MCF 10A (cell line): Measurements from ENCODE around the gene INTU. TPM values are rescaled to one million over a fixed set of nuclear protein-coding genes. Genes with fewer than 3 reads are reported as not detected.

ENCODE experiments used
- BruUV-seq: library from RNA; stranded (reverse); fragments of 400-500 nt; replicated peaks from 2 replicates; lab custom pipeline; 2021; lab: Mats Ljungman, UMichigan
- CTCF ChIA-PET: fragments of 300-600 bp; sonication (Branson Sonifier 250); formaldehyde crosslinking; extraction: SDS; loops from one replicate; lab custom pipeline; 2021; ENCODE audit warnings: antibody characterized with exemption, inconsistent platforms; lab: Yijun Ruan, JAX
- POLR2A ChIA-PET: fragments of 300-600, 350-650 bp; sonication (Branson Sonifier 250); formaldehyde crosslinking; extraction: SDS; loops from one replicate; lab custom pipeline; 2020; ENCODE audit warnings: antibody characterized with exemption, inconsistent platforms; lab: Yijun Ruan, JAX
- DNase-seq: peaks from one replicate; pipeline ENCODE4 v3.0.0-alpha.2; 2018; ENCODE audit not compliant: unreplicated experiment
- H3K27ac Mint-ChIP-seq: one replicate; pipeline ENCODE4 v1.8.0; 2022; ENCODE audit warnings: mild to moderate bottlenecking, low read depth, mixed read lengths; ENCODE audit not compliant: unreplicated experiment
- H3K27me3 Mint-ChIP-seq: one replicate; pipeline ENCODE4 v1.8.0; 2022; ENCODE audit warnings: mixed read lengths; ENCODE audit not compliant: insufficient read depth, unreplicated experiment
- H3K36me3 Mint-ChIP-seq: one replicate; pipeline ENCODE4 v1.8.0; 2022; ENCODE audit warnings: mild to moderate bottlenecking, moderate library complexity, mixed read lengths; ENCODE audit not compliant: insufficient read depth, unreplicated experiment
- H3K4me1 Mint-ChIP-seq: one replicate; pipeline ENCODE4 v1.8.0; 2022; ENCODE audit warnings: mixed read lengths; ENCODE audit not compliant: insufficient read depth, unreplicated experiment
- H3K4me3 Mint-ChIP-seq: one replicate; pipeline ENCODE4 v1.8.0; 2022; ENCODE audit warnings: mild to moderate bottlenecking, moderate library complexity, mixed read lengths; ENCODE audit not compliant: unreplicated experiment
- H3K9me3 Mint-ChIP-seq: one replicate; pipeline ENCODE4 v1.8.0; 2022; ENCODE audit warnings: mixed read lengths; ENCODE audit not compliant: unreplicated experiment
- CTCF ChIP-seq: fragments of 200-600 bp; IDR thresholded peaks from one replicate; pipeline ENCODE4 v1.8.0; 2022; ENCODE audit warnings: antibody characterized with exemption, mild to moderate bottlenecking; ENCODE audit not compliant: unreplicated experiment
- intact Hi-C: fragments of 100-400 bp; cut with micrococcal nuclease; formaldehyde crosslinking; loops from 2 replicates; pipeline ENCODE4 v1.14.1; 2022
- total RNA-seq: library from RNA; stranded (reverse); gene quantifications from 2 replicates; pipeline ENCODE4 v1.2.3, GENCODE V29; 2022

The INTU gene
- total RNA-seq, 1 experiment from 2014 or later, result 5.9 TPM

GRCh38 chr4:127775843-127776242 lies 143.1 kb downstream of the INTU start:
- no peaks in the 10 kb centered on the region for H3K27me3 Mint-ChIP-seq
- ChIA-PET POLR2A (interaction anchor here (0.7 kb wide), 1 partner anchor 274 kb away, joined by 4 read pairs; no protein-coding TSS in a partner anchor), CTCF (interaction anchor here (0.7 to 1.1 kb wide), 2 partner anchors 54 to 190 kb away, joined by 3 to 6 read pairs; partner anchors contain the start of gene ABHD18)
- H3K4me3 Mint-ChIP-seq, result no peak overlapping the region
- no peaks in the 10 kb centered on the region for H3K9me3 Mint-ChIP-seq
- intact Hi-C loops, result no loop called here
- no peak overlapping the region for H3K27ac Mint-ChIP-seq
- H3K4me1 Mint-ChIP-seq, result peaks cover 12% of the 10 kb centered on the region
- DNase-seq, result no peak
- no peak for TF ChIP-seq CTCF
- H3K36me3 Mint-ChIP-seq, result no peaks in the 10 kb centered on the region
- no TSS peak for BruUV-seq

Other genes starting within 250 kb of the INTU start
- not detected in 2 replicates for gene SLC25A31, start 97.4 kb downstream of the INTU start, total RNA-seq
- 45.9 and 68.9 TPM in 2 replicates for gene HSPA4L, start 149.4 kb downstream of the INTU start, total RNA-seq
- gene PLK4, start 247.9 kb downstream of the INTU start, total RNA-seq, result 8.9 and 10.9 TPM in 2 replicates